ENCODE measurements around the gene LAPTM5.

LAPTM5 gene

DNA sequence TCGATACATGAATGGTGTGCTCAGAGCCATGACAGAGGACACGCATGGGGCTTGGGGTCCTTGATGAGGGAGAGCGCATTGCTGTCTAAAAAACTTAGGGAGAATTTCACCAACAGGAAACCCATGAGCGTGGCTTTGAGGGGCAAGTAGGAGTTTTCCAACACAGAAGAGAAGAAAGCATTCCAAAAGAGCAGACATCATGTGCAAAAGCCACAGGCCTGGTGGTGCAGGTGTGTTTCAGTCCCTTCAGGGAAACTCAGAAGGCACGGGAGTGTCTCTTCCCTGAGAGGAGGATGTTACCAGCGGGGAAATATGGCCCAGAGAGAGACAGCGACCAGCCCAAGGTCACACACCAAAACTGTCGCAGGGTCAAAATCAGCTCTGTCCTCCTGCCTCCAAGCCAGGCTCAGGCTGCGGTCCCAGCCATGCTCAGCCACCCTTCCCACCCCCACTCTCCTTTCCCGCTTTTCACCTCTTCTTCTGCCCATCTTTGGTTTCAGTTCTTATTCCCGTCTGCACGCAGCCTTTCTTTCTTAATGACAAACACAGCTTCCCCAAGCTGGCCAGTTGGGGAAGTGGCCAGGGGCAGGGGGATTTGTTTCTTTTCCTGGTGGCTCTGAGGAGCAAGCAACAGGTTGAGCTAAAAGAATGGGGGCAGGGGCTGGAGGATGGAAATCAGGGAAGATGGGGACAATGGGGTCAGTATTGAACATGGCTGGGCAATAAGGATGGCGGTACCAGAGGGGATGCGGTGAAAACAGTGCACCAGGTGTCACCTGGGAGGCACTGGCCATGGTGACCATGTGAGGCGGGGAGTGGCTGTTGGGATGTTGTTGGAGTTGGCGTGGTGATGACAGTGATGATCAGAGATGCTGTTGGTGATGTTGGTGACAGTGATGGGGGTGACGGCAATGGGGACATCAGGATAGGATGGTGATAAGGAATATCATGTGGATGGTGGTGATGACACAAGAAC, 10.3 kb downstream of the LAPTM5 start:
- Histone ChIP-seq H3K4me3 (ENCODE audit: low read length) (no peak overlapping the region), H3K36me3 (ENCODE audit: control insufficient read depth, insufficient read depth, low read length) (no peaks in the 10 kb centered on the region), H3K4me1 (ENCODE audit: control insufficient read depth, insufficient read depth, low read length) (no peaks in the 10 kb centered on the region), H3K27ac (ENCODE audit: low read depth, low read length) (no peak overlapping the region), H3K9ac (ENCODE audit: low read length) (no peak overlapping the region), H3K27me3 (ENCODE audit: control insufficient read depth, insufficient read depth, low read length) (no peaks in the 10 kb centered on the region)

DNA sequence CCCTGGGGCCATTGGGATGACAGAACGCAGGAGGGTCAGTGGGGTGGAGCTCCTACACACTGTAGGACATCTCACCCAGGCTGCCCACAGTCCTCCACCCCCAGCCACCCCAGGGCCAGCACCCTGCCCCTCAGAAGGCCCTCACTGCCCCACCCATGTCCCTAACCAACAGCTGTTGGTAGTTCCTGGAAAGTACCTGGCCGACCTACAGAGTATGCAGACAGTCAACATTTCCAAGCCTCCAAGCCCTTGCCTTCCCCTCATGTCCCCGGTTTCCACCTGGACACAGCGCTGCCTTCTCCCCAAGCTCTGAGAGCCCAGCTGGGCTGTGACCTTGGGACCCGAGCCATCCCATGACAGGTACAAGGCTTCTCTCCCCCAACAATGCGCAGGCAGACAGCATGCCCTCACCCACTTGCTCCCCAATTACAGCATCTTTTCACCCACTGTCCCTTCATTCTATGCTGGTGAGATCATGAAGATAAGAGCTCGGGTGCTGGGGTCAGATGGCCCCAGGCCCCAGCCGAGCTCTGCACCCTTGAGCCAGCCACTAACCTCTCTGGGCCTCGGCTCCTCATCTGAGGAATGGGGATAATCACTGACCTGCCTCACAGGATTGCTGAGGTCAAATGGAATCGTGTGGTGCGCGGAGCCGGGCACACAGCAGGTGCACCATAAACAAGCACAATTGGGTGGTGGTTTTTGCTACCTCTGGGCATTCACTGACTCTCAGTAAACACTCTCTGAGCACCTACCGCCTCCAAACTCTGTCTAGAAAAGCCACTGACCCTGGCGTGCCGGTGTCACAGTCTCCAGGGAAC, 11.2 kb downstream of the LAPTM5 start:
- Histone ChIP-seq H3K9ac (ENCODE audit: low read length) (no peak overlapping the region), H3K27me3 (ENCODE audit: control insufficient read depth, insufficient read depth, low read length) (no peaks in the 10 kb centered on the region)

DNA sequence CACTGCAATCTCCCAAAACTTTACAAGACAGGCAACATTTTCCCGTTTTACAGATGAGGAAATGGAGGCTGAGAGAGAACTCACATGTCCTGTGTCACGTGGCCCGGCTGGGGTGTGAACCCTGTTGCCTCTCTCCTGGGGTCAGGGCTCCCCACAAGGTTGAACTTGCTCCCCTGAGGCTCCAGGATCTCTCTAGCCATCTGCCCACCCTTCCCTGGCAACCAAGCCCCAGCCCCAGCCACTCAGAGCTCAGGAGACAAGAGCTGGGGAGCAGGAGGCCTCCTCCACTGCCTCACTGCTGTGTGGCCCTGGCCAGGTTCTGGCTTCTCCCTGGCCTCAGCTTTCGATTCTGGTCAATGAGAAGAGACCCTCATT, 11.8 kb downstream of the LAPTM5 start:
- no peak overlapping the region for H3K4me3 ChIP-seq (ENCODE audit: low read length)
- no peak overlapping the region for H3K9ac ChIP-seq (ENCODE audit: low read length)
- H3K4me1 ChIP-seq (ENCODE audit: control insufficient read depth, insufficient read depth, low read length) = no peaks in the 10 kb centered on the region
- H3K36me3 ChIP-seq (ENCODE audit: control insufficient read depth, insufficient read depth, low read length) = no peaks in the 10 kb centered on the region
- no peaks in the 10 kb centered on the region for H3K27me3 ChIP-seq (ENCODE audit: control insufficient read depth, insufficient read depth, low read length)
- no peak overlapping the region for H3K27ac ChIP-seq (ENCODE audit: low read depth, low read length)

More for the DNA sequence above, 11.2 kb downstream of the LAPTM5 start:
- Histone ChIP-seq H3K4me1 (ENCODE audit: control insufficient read depth, insufficient read depth, low read length) (no peaks in the 10 kb centered on the region), H3K27ac (ENCODE audit: low read depth, low read length) (no peak overlapping the region), H3K36me3 (ENCODE audit: control insufficient read depth, insufficient read depth, low read length) (no peaks in the 10 kb centered on the region), H3K4me3 (ENCODE audit: low read length) (no peak overlapping the region)

DNA sequence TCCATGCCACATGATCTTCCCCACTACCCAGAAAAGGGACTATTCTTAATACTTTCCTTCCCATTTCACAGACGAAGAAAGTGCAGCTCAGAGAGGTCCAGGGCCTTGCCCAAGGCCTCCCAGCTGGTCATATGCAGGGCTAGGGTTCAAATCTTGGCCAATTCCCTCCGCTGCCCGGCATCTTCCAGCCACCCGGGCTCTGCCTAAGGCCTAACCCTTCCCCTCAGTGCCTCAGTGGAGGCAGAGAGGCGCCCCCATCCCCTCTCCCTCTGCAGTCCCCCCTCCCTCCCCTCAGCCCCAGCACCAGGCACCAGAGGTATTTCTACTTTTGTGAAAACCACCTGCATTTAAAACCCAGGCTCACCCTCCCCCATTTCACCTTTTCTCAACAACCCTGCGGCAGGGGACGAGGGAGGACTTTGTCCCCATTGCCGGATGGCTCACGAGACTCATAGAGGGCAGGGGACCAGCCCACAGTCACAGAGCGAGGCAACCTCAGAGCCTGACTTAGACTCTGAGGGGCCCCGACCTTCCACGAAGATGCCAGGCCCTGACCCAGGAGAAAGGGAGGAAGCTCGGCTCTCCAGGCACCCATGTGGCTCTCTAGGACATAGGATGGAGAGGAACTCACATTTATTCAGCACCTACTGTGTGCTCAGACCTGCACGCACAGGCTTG, 12.3 kb downstream of the LAPTM5 start:
- H3K4me1 ChIP-seq (ENCODE audit: control insufficient read depth, insufficient read depth, low read length) = no peaks in the 10 kb centered on the region
- H3K9ac ChIP-seq (ENCODE audit: low read length) = no peak overlapping the region
- H3K4me3 ChIP-seq (ENCODE audit: low read length) = no peak overlapping the region
- no peaks in the 10 kb centered on the region for H3K27me3 ChIP-seq (ENCODE audit: control insufficient read depth, insufficient read depth, low read length)
- H3K36me3 ChIP-seq (ENCODE audit: control insufficient read depth, insufficient read depth, low read length) = no peaks in the 10 kb centered on the region
- H3K27ac ChIP-seq (ENCODE audit: low read depth, low read length) = no peak overlapping the region

DNA sequence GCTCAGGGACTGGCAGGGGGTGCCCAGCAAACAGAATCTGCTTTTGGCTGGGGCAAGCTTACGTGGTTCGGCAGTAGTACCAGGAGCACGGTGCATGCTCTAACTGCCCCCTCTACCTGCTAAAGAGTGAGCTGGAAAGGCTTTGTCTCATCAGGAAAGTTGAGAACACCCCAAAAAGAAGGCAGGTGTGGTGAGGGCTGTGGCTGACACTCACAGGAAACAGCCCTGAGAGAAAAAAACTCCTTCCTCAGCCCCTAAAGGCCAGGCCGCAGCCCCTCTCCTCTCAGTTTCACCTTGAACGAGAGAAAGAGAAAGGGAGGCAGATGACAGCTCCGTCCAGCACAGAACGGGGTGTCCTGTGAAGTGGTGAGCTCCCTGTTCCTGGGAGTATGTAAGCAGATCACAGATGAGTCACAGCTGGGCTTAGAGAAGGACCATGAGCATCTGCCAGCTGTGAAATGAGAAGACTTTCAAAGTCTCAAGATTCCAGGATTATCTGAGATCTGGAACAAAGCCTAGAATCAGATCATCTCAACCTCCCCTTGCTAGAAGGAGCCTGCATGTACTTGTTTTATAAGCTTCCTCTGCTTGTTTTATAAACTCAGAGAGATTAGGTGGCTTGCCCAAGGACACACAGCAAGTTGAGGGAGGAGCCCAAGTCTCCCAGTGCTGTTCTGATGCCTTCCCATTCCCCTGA, 13.4 kb downstream of the LAPTM5 start:
- H3K9ac ChIP-seq (ENCODE audit: low read length) = no peak overlapping the region
- H3K36me3 ChIP-seq (ENCODE audit: control insufficient read depth, insufficient read depth, low read length) = no peaks in the 10 kb centered on the region
- no peak overlapping the region for H3K4me3 ChIP-seq (ENCODE audit: low read length)
- no peaks in the 10 kb centered on the region for H3K27me3 ChIP-seq (ENCODE audit: control insufficient read depth, insufficient read depth, low read length)
- H3K4me1 ChIP-seq (ENCODE audit: control insufficient read depth, insufficient read depth, low read length) = no peaks in the 10 kb centered on the region
- H3K27ac ChIP-seq (ENCODE audit: low read depth, low read length) = no peak overlapping the region

DNA sequence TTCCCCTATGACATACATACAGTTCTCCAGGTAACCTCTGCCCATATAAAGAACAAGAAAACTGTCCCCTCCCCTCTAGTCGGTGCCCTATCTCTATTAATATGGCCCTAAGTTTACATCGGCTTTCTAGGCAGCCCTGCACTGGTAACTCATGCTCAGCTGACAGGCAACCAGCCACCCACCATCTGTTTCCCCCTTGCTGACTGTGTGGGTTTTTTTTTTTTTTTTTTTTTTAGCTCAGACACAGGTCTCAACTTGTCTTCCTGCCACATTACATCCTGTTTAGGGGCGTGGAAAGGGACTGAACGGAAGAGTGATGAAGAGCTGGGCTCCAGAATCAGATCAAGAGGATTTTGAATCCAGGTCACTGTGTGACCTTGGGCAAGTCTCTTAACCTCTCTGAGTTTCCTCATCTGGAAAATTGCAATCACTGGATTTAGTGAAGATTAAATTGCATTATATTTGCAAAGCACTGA, 14.0 kb downstream of the LAPTM5 start:
- H3K4me1 ChIP-seq (ENCODE audit: control insufficient read depth, insufficient read depth, low read length) = no peaks in the 10 kb centered on the region
- no peak overlapping the region for H3K9ac ChIP-seq (ENCODE audit: low read length)
- H3K4me3 ChIP-seq (ENCODE audit: low read length) = no peak overlapping the region
- H3K36me3 ChIP-seq (ENCODE audit: control insufficient read depth, insufficient read depth, low read length) = no peaks in the 10 kb centered on the region
- no peaks in the 10 kb centered on the region for H3K27me3 ChIP-seq (ENCODE audit: control insufficient read depth, insufficient read depth, low read length)
- no peak overlapping the region for H3K27ac ChIP-seq (ENCODE audit: low read depth, low read length)

DNA sequence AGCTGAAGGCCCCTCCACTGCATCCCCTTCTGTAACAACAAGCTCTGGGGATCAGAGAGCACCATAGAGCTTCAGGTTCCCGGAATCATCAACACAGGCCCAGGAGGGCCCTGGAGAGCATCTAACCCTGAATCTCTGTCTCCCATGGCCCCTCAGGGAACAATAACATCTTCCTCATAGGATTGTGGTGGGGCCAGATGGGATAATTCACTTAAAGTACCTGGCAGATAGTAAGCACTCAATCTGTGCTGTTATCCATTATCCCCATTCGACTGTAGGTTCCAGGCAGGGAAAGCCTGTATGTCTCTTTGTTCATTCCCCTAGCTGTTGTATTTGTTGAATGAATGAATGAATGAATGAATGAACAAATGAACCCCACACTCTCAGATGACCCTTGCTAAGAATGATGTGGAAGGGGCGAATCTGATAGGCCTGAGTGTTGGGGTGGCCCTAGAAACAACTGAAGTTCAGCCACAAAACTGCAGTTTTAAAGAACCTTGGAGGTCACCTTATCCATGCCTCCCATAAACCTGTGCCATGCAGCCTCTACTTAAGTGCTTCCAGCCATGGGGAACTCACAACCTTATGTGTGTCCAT, 14.5 kb downstream of the LAPTM5 start:
- Histone ChIP-seq H3K4me1 (ENCODE audit: control insufficient read depth, insufficient read depth, low read length) (no peaks in the 10 kb centered on the region), H3K36me3 (ENCODE audit: control insufficient read depth, insufficient read depth, low read length) (no peaks in the 10 kb centered on the region), H3K27me3 (ENCODE audit: control insufficient read depth, insufficient read depth, low read length) (no peaks in the 10 kb centered on the region), H3K9ac (ENCODE audit: low read length) (no peak overlapping the region), H3K4me3 (ENCODE audit: low read length) (no peak overlapping the region), H3K27ac (ENCODE audit: low read depth, low read length) (no peak overlapping the region)

DNA sequence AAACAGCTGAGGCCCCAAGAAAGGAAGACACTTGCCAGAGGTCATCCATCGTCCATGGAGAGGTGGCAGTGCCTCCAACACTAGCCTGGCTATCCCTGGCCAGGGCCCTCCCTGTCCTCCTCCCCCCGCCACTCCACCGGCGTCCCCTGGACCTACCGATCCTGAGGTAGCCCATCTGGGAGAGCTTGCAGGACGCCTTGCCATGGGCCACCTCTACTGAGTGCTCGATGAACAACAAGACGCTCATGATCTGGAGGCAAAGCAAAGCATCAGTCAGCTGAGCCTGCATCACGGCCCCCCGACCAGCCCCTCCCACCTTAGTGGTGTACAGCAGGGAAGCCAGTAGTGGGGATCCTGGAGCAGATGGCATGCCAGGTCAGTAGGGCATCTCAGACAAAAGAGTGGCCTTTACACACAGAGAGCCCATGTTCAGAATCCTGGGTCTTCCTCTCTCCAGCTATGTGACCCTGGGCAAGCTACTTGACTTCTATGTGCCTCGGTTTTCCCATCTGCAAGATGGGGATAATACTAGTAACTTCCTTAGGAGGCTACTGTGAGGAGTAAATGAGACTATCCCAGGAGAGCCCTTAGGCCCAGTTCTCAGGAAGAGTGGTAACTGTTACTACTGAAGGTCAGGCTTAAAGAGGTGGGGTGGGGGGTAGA, 15.1 kb downstream of the LAPTM5 start:
- Histone ChIP-seq H3K36me3 (ENCODE audit: control insufficient read depth, insufficient read depth, low read length) (peaks cover 3% of the 10 kb centered on the region), H3K4me1 (ENCODE audit: control insufficient read depth, insufficient read depth, low read length) (no peaks in the 10 kb centered on the region)

DNA sequence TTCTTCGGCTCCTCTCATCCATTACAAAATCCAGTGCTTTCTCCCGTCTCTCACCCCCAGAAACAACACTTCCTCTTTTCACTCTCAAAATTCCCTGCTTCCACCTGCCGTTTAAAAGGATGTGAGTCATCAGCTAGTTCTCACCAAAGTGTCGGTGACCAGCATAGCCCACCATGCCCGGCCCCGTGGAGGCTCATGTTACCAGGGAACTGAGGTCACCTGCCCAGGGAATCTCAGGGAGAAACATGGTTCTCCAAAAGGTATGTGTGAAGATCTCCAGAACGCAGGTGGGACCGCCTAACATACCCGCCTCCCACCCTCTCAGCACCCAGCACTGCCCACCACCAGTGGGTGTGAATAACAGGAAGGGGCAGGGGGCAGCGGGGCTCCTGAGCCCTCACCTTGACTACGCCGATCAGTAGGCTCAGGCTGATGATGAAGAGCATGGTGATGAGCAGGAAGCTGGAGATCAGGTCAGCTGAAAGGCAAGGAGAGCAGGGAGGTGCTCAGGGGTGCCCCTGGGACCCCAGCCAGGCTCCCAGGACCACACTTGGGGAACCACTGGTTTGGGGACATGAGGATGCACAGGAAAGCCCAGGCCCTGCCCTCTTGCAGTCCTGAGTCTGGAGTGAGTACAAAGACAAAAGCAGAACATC, 16.2 kb downstream of the LAPTM5 start:
- Histone ChIP-seq H3K4me1 (ENCODE audit: control insufficient read depth, insufficient read depth, low read length) (no peaks in the 10 kb centered on the region), H3K27me3 (ENCODE audit: control insufficient read depth, insufficient read depth, low read length) (no peaks in the 10 kb centered on the region), H3K9ac (ENCODE audit: low read length) (no peak overlapping the region), H3K27ac (ENCODE audit: low read depth, low read length) (no peak overlapping the region), H3K36me3 (ENCODE audit: control insufficient read depth, insufficient read depth, low read length) (peaks cover 3% of the 10 kb centered on the region), H3K4me3 (ENCODE audit: low read length) (no peak overlapping the region)

More for the DNA sequence above, 15.1 kb downstream of the LAPTM5 start:
- Histone ChIP-seq H3K9ac (ENCODE audit: low read length) (no peak overlapping the region), H3K4me3 (ENCODE audit: low read length) (no peak overlapping the region), H3K27ac (ENCODE audit: low read depth, low read length) (no peak overlapping the region), H3K27me3 (ENCODE audit: control insufficient read depth, insufficient read depth, low read length) (no peaks in the 10 kb centered on the region)

DNA sequence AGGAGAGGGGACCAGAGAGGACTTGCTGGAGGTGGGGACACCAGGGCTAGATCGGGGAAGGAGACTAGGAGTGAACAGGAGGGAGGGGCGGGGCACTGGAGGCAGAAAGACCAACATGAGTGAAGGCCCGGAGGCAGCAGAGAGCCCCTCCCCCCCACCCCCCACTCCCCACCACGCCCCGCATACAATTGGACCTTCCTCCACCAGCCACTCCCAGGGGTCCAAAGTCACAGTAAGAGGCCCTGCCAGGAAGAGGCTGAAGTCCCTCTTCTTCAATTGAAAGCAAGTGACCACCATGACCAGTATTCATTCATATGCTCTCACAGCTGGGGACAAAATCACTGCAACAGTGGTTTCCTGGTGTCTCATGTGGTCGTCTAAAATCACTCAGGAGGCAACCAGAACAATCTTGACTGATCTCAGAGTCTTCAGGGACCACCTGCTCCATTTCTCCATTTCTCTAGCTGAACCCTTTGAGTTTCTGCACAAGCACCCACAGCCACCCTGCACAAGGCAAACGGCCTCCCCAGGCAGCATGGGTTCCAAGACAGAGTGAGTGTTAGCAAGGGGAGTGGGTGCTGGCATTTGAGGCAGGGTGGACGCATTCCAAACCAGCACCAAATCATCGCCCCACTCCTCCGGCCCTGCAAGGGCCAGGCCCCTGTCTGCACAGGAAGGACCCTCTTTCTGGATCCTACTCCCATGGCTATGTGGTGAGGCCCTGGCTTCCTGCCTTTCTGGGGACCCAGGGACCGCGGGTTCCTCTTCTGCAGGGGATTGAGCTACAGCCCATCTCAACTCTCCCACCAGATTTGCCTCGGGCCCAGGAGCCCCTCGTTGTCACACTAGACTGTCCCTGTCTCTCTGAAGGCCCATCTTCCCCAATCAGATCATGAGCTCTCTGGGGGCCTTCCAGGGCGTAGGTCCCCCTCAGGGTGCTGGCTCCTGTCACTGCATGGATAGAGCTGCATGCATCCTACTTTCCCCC, 17.0 kb downstream of the LAPTM5 start:
- Histone ChIP-seq H3K27ac (ENCODE audit: low read depth, low read length) (no peak overlapping the region), H3K4me1 (ENCODE audit: control insufficient read depth, insufficient read depth, low read length) (no peaks in the 10 kb centered on the region), H3K9ac (ENCODE audit: low read length) (no peak overlapping the region), H3K27me3 (ENCODE audit: control insufficient read depth, insufficient read depth, low read length) (no peaks in the 10 kb centered on the region), H3K4me3 (ENCODE audit: low read length) (no peak overlapping the region), H3K36me3 (ENCODE audit: control insufficient read depth, insufficient read depth, low read length) (peaks cover 3% of the 10 kb centered on the region)

Data from rectal smooth muscle tissue (tissue), 1 donor.